Mesenchymal stem cell (in vitro differentiated cells and primary cell): ENCODE data around the gene MICAL2.

Source experiments
- DNase-seq: peaks from one replicate; pipeline ENCODE4 v3.0.0-alpha.2; 2013
- H2AFZ ChIP-seq: one replicate; pipeline ENCODE4 v1.6.1; 2013; ENCODE audit warnings: low read depth, mild to moderate bottlenecking, control low read depth, inconsistent platforms, low read length, moderate library complexity
- H2AK5ac ChIP-seq: 2 replicates; pipeline ENCODE4 v1.6.1; 2013; ENCODE audit warnings: low read length, moderate library complexity, mild to moderate bottlenecking, inconsistent platforms; ENCODE audit not compliant: severe bottlenecking
- H2BK120ac ChIP-seq: one replicate; pipeline ENCODE4 v1.6.1; 2013; ENCODE audit warnings: low read depth, mild to moderate bottlenecking, inconsistent platforms, low read length, moderate library complexity
- H2BK12ac ChIP-seq, 2 experiments: one replicate each; pipeline ENCODE4 v1.6.1; 2013; ENCODE audit warnings: inconsistent platforms in 2 of 2, low read length in 2 of 2, mild to moderate bottlenecking in 2 of 2, moderate library complexity in 2 of 2, control low read depth in 1 of 2
- H2BK15ac ChIP-seq: one replicate; pipeline ENCODE4 v1.6.1; 2013; ENCODE audit warnings: mild to moderate bottlenecking, low read depth, inconsistent platforms; ENCODE audit not compliant: poor library complexity, severe bottlenecking
- H2BK5ac ChIP-seq: 2 replicates; pipeline ENCODE4 v1.6.1; 2013; ENCODE audit warnings: low read depth, mild to moderate bottlenecking, low read length, control low read depth, inconsistent platforms; ENCODE audit not compliant: poor library complexity, severe bottlenecking
- H3K14ac ChIP-seq, 2 experiments: one replicate each; pipeline ENCODE4 v1.6.1; 2013; ENCODE audit warnings: inconsistent platforms in 2 of 2, low read length in 2 of 2, control low read depth in 1 of 2, mild to moderate bottlenecking in 1 of 2, moderate library complexity in 1 of 2
- H3K18ac ChIP-seq, 2 experiments: one replicate each; pipeline ENCODE4 v1.6.1; 2013; ENCODE audit warnings: inconsistent platforms in 2 of 2, low read length in 2 of 2, control low read depth in 1 of 2, low read depth in 1 of 2, mild to moderate bottlenecking in 1 of 2
- H3K23ac ChIP-seq, 2 experiments: one replicate each; pipeline ENCODE4 v1.6.1; 2013; ENCODE audit warnings: inconsistent platforms in 2 of 2, low read length in 2 of 2, mild to moderate bottlenecking in 2 of 2, moderate library complexity in 2 of 2, control low read depth in 1 of 2
- H3K27ac ChIP-seq: 2 replicates; pipeline ENCODE4 v1.5.1; 2013; ENCODE audit warnings: mild to moderate bottlenecking, moderate library complexity, low read length, control low read depth, inconsistent platforms; ENCODE audit not compliant: poor library complexity, severe bottlenecking
- H3K27me3 ChIP-seq, 2 experiments: 2 replicates each; pipeline versions ENCODE4 v1.6.1 to v1.7.0; 2013; ENCODE audit warnings: low read length in 2 of 2, mild to moderate bottlenecking in 2 of 2, moderate library complexity in 2 of 2, control low read depth in 1 of 2, inconsistent platforms in 1 of 2; ENCODE audit not compliant: control insufficient read depth in 1 of 2, insufficient read depth in 1 of 2
- H3K36me3 ChIP-seq, 2 experiments: 2 replicates each; pipeline versions ENCODE4 v1.6.1 to v1.7.0; 2013; ENCODE audit warnings: low read length in 2 of 2, control low read depth in 1 of 2, inconsistent platforms in 1 of 2, low read depth in 1 of 2, mild to moderate bottlenecking in 1 of 2; ENCODE audit not compliant: insufficient read depth in 2 of 2, control insufficient read depth in 1 of 2
- H3K4ac ChIP-seq, 2 experiments: one replicate each; pipeline ENCODE4 v1.6.1; 2013; ENCODE audit warnings: inconsistent platforms in 2 of 2, low read length in 2 of 2, mild to moderate bottlenecking in 2 of 2, moderate library complexity in 2 of 2, control low read depth in 1 of 2, low read depth in 1 of 2
- H3K4me1 ChIP-seq: 2 replicates; pipeline ENCODE4 v1.6.1; 2013; ENCODE audit warnings: low read depth, low read length, control low read depth; ENCODE audit not compliant: control insufficient read depth, insufficient read depth
- H3K4me2 ChIP-seq: 2 replicates; pipeline ENCODE4 v1.6.1; 2013; ENCODE audit warnings: low read length, mild to moderate bottlenecking, inconsistent platforms; ENCODE audit not compliant: poor library complexity, severe bottlenecking
- H3K4me3 ChIP-seq, 2 experiments: 2 replicates each; pipeline versions ENCODE4 v1.5.1 to v1.7.0; 2013; ENCODE audit warnings: low read length in 2 of 2, mild to moderate bottlenecking in 2 of 2, control low read depth in 1 of 2, low read depth in 1 of 2; ENCODE audit not compliant: insufficient read depth in 1 of 2
- H3K79me1 ChIP-seq: replicated peaks from 2 replicates; pipeline ENCODE4 v1.6.1; 2013; ENCODE audit warnings: mild to moderate bottlenecking, control low read depth, low read length, inconsistent platforms; ENCODE audit not compliant: poor library complexity, severe bottlenecking
- H3K9ac ChIP-seq: 2 replicates; pipeline ENCODE4 v1.7.0; 2013; ENCODE audit warnings: mild to moderate bottlenecking, low read length, moderate library complexity
- H3K9me3 ChIP-seq: 2 replicates; pipeline ENCODE4 v1.7.0; 2013; ENCODE audit warnings: mild to moderate bottlenecking, low read length; ENCODE audit not compliant: control insufficient read depth
- H4K8ac ChIP-seq: one replicate; pipeline ENCODE4 v1.6.1; 2013; ENCODE audit warnings: inconsistent platforms, mild to moderate bottlenecking, low read length, moderate library complexity
- H4K91ac ChIP-seq: one replicate; pipeline ENCODE4 v1.6.1; 2013; ENCODE audit warnings: mild to moderate bottlenecking, low read length, inconsistent platforms
- whole genome bisulfite sequencing: methylation state at CpG from one replicate; pipeline ENCODE4 v1.1.7; 2013; ENCODE audit warnings: mixed read lengths; 5-methylcytosine and 5-hydroxymethylcytosine counted together

Gene MICAL2

GRCh38 chr11:12221051-12221535, 110.7 kb downstream of the MICAL2 start:
- Histone ChIP-seq H3K4me1 (peaks cover 25% of the 10 kb centered on the region), H3K27me3 (no peaks in the 10 kb centered on the region)

GRCh38 chr11:12222055-12222792, 111.8 kb downstream of the MICAL2 start:
- H2BK5ac ChIP-seq: no peak overlapping the region
- H3K4me3 ChIP-seq: no peak overlapping the region
- H3K4ac ChIP-seq: no peak overlapping the region
- no peak for DNase-seq
- no peak overlapping the region for H3K4me2 ChIP-seq
- H2AFZ ChIP-seq: no peak overlapping the region
- no peak overlapping the region for H3K9ac ChIP-seq
- H4K91ac ChIP-seq: no peak overlapping the region
- H3K14ac ChIP-seq: no peak overlapping the region
- H2BK15ac ChIP-seq: no peak overlapping the region
- peaks cover 25% of the 10 kb centered on the region for H3K4me1 ChIP-seq
- no peak overlapping the region for H4K8ac ChIP-seq
- no peaks in the 10 kb centered on the region for H3K9me3 ChIP-seq
- H3K36me3 ChIP-seq: peaks cover 63 to 71% of the 10 kb centered on the region in 2 experiments
- no peak overlapping the region for H3K18ac ChIP-seq
- H2AK5ac ChIP-seq: peak overlapping the region; percentile 80
- no peaks in the 10 kb centered on the region for H3K27me3 ChIP-seq
- H2BK12ac ChIP-seq: no peak overlapping the region
- WGBS: 81% methylated on average over 13 of the region's 17 CpGs
- no peak overlapping the region for H2BK120ac ChIP-seq
- H3K23ac ChIP-seq: no peak overlapping the region
- no peak overlapping the region for H3K27ac ChIP-seq
- peaks cover 15% of the 10 kb centered on the region for H3K79me1 ChIP-seq

More at GRCh38 chr11:12221051-12221535, 110.7 kb downstream of the MICAL2 start:
- no peak for DNase-seq
- Histone ChIP-seq H2BK5ac (no peak overlapping the region), H3K9ac (no peak overlapping the region), H3K14ac (no peak overlapping the region), H3K27ac (no peak overlapping the region), H3K18ac (no peak overlapping the region), H3K9me3 (no peaks in the 10 kb centered on the region), H2AK5ac (no peak overlapping the region), H4K8ac (no peak overlapping the region), H3K36me3 (peaks cover 66 to 73% of the 10 kb centered on the region in 2 experiments), H3K4me3 (no peak overlapping the region), H3K23ac (no peak overlapping the region), H2BK120ac (no peak overlapping the region), H3K4ac (no peak overlapping the region), H2BK15ac (no peak overlapping the region), H3K79me1 (peaks cover 13% of the 10 kb centered on the region), H3K4me2 (no peak overlapping the region), H2BK12ac (no peak overlapping the region), H2AFZ (no peak overlapping the region), H4K91ac (no peak overlapping the region)
- 93% methylated on average over 6 of the region's 6 CpGs for WGBS

- no peak overlapping the region for H2BK120ac ChIP-seq
- H3K4me1 ChIP-seq: peaks cover 25% of the 10 kb centered on the region
- no peak overlapping the region for H3K23ac ChIP-seq
- no peak for DNase-seq
- no peaks in the 10 kb centered on the region for H3K9me3 ChIP-seq
- 85% methylated on average over 7 of the region's 7 CpGs for WGBS
- peaks cover 10% of the 10 kb centered on the region for H3K79me1 ChIP-seq
- no peak overlapping the region for H2BK5ac ChIP-seq
- no peak overlapping the region for H4K91ac ChIP-seq
- no peak overlapping the region for H3K9ac ChIP-seq
- peak overlapping the region; percentile 24 for H3K27ac ChIP-seq
- peaks cover 64 to 65% of the 10 kb centered on the region in 2 experiments for H3K36me3 ChIP-seq
- H3K27me3 ChIP-seq: no peaks in the 10 kb centered on the region
- no peak overlapping the region for H3K4me3 ChIP-seq
- no peak overlapping the region for H2AFZ ChIP-seq
- no peak overlapping the region for H4K8ac ChIP-seq
- no peak overlapping the region for H2BK12ac ChIP-seq
- no peak overlapping the region for H3K14ac ChIP-seq
- H2BK15ac ChIP-seq: no peak overlapping the region
- H3K18ac ChIP-seq: no peak overlapping the region
- H3K4me2 ChIP-seq: no peak overlapping the region
- H3K4ac ChIP-seq: no peak overlapping the region
- H2AK5ac ChIP-seq: peak overlapping the region; percentile 57
Observed at GRCh38 chr11:12223771-12224536, 113.6 kb downstream of the MICAL2 start.

- peak overlapping the region; percentile 24 for H3K27ac ChIP-seq
- H3K4ac ChIP-seq: no peak overlapping the region
- H2AK5ac ChIP-seq: no peak overlapping the region
- H3K4me2 ChIP-seq: no peak overlapping the region
- H2BK120ac ChIP-seq: no peak overlapping the region
- no peak overlapping the region for H2BK12ac ChIP-seq
- H3K4me3 ChIP-seq: no peak overlapping the region
- no peak overlapping the region for H3K9ac ChIP-seq
- no peak overlapping the region for H2AFZ ChIP-seq
- no peak for DNase-seq
- no peak overlapping the region for H4K91ac ChIP-seq
- H3K4me1 ChIP-seq: peaks cover 25% of the 10 kb centered on the region
- peaks cover 11% of the 10 kb centered on the region for H3K79me1 ChIP-seq
- H3K18ac ChIP-seq: no peak overlapping the region
- H2BK15ac ChIP-seq: no peak overlapping the region
- H3K36me3 ChIP-seq: peaks cover 67 to 70% of the 10 kb centered on the region in 2 experiments
- H3K27me3 ChIP-seq: no peaks in the 10 kb centered on the region
- no peak overlapping the region for H2BK5ac ChIP-seq
- H3K9me3 ChIP-seq: no peaks in the 10 kb centered on the region
- H4K8ac ChIP-seq: no peak overlapping the region
- no peak overlapping the region for H3K23ac ChIP-seq
- peak overlapping the region in 1 of 2 experiments; percentile 14 for H3K14ac ChIP-seq
- 85% methylated on average over 11 of the region's 12 CpGs for WGBS
Observed at GRCh38 chr11:12224537-12224893, 114.1 kb downstream of the MICAL2 start.
